Activated naive CD8-positive, alpha-beta T cell treated with anti-CD3 and anti-CD28 coated beads, Interleukin-2, amount 50 U/mL, for 24 hours (primary cell): ENCODE results near the gene MYL10.

Experiments
- ATAC-seq: fragments of 150-1000 bp; cut with Tn5 transposase; one replicate; pipeline ENCODE4 v1.10.0; 2021
- DNase-seq: peaks from one replicate; pipeline ENCODE4 v3.0.0; 2021
- H3K27ac Mint-ChIP-seq: one replicate; pipeline ENCODE4 v1.8.0; 2021; ENCODE audit warnings: mild to moderate bottlenecking, mixed read lengths
- H3K27me3 Mint-ChIP-seq: one replicate; pipeline ENCODE4 v1.8.0; 2021; ENCODE audit warnings: mixed read lengths
- H3K36me3 Mint-ChIP-seq: one replicate; pipeline ENCODE4 v1.8.0; 2021; ENCODE audit warnings: low read depth, mixed read lengths
- H3K4me1 Mint-ChIP-seq: one replicate; pipeline ENCODE4 v1.8.0; 2021; ENCODE audit warnings: mixed read lengths
- H3K4me3 Mint-ChIP-seq: one replicate; pipeline ENCODE4 v1.8.0; 2021; ENCODE audit warnings: mild to moderate bottlenecking, moderate library complexity, mixed read lengths
- H3K9me3 Mint-ChIP-seq: one replicate; pipeline ENCODE4 v1.8.0; 2021; ENCODE audit warnings: mixed read lengths

MYL10 gene

GRCh38 chr7:101563943-101564777 lies 64.9 kb downstream of the MYL10 start:
- Mint-ChIP-seq H3K9me3 (no peaks in the 10 kb centered on the region), H3K4me3 (no peak overlapping the region), H3K27me3 (peaks cover 8% of the 10 kb centered on the region), H3K36me3 (no peaks in the 10 kb centered on the region), H3K4me1 (no peaks in the 10 kb centered on the region), H3K27ac (no peak overlapping the region)
- ATAC-seq (no peak), DNase-seq (no peak)
